Loucy (cell line): Measurements from ENCODE around the gene FOXJ3.

ENCODE experiments used
- H2AFZ ChIP-seq: fragments of 200-600 bp; sonication (generic); 2 replicates; pipeline ENCODE4 v1.6.0; 2016; ENCODE audit warnings: antibody characterized with exemption, mild to moderate bottlenecking, low read length, moderate library complexity
- H3F3A ChIP-seq: fragments of 200-600 bp; 2 replicates; pipeline ENCODE4 v1.6.0; 2016; ENCODE audit warnings: antibody characterized with exemption, low read depth, mild to moderate bottlenecking
- H3K27me3 ChIP-seq: fragments of 200-600 bp; sonication (generic); 2 replicates; pipeline ENCODE4 v1.6.1; 2014; ENCODE audit warnings: low read length, mild to moderate bottlenecking; ENCODE audit not compliant: insufficient read depth, poor library complexity, severe bottlenecking
- H3K36me3 ChIP-seq: fragments of 200-600 bp; sonication (generic); 2 replicates; pipeline ENCODE4 v1.6.1; 2016; ENCODE audit warnings: low read length; ENCODE audit not compliant: insufficient read depth
- H3K4me1 ChIP-seq: fragments of 200-600 bp; sonication (generic); 2 replicates; pipeline ENCODE4 v1.5.1; 2014; ENCODE audit warnings: low read length, mild to moderate bottlenecking; ENCODE audit not compliant: insufficient read depth, poor library complexity, severe bottlenecking
- H3K4me2 ChIP-seq: fragments of 200-600 bp; sonication (generic); 2 replicates; pipeline ENCODE4 v1.6.0; 2014; ENCODE audit warnings: antibody characterized with exemption, low read length, low read depth, mild to moderate bottlenecking; ENCODE audit not compliant: poor library complexity, severe bottlenecking
- H3K4me3 ChIP-seq: fragments of 200-600 bp; sonication (generic); 2 replicates; pipeline ENCODE4 v1.5.1; 2014; ENCODE audit warnings: low read length, mild to moderate bottlenecking, mixed read lengths; ENCODE audit not compliant: poor library complexity, severe bottlenecking
- H3K79me2 ChIP-seq: fragments of 200-600 bp; sonication (generic); 2 replicates; pipeline ENCODE4 v1.6.1; 2014; ENCODE audit warnings: low read length; ENCODE audit not compliant: insufficient read depth
- H3K9ac ChIP-seq: fragments of 200-600 bp; sonication (generic); 2 replicates; pipeline ENCODE4 v1.6.0; 2014; ENCODE audit warnings: mild to moderate bottlenecking, low read depth, low read length, moderate library complexity; ENCODE audit not compliant: poor library complexity, severe bottlenecking
- H3K9me2 ChIP-seq: fragments of 200-600 bp; sonication (generic); replicated peaks from 2 replicates; pipeline ENCODE4 v1.6.1; 2016; ENCODE audit warnings: low read depth, low read length, mixed read lengths
- H3K9me3 ChIP-seq: fragments of 200-600 bp; sonication (generic); 2 replicates; pipeline ENCODE4 v1.6.1; 2014; ENCODE audit warnings: mild to moderate bottlenecking, antibody characterized with exemption, low read length, low read depth; ENCODE audit not compliant: insufficient read depth
- H4K20me1 ChIP-seq: fragments of 200-600 bp; sonication (generic); 2 replicates; pipeline ENCODE4 v1.6.0; 2014; ENCODE audit warnings: antibody characterized with exemption, low read length, mild to moderate bottlenecking; ENCODE audit not compliant: insufficient read depth, poor library complexity, severe bottlenecking
- EZH2phosphoT487 ChIP-seq: fragments of 200-600 bp; IDR thresholded peaks from 2 replicates; pipeline ENCODE4 v1.6.1; 2018; ENCODE audit warnings: antibody characterized with exemption, mild to moderate bottlenecking, moderate library complexity, borderline replicate concordance
- TF ChIP-seq, protein P1 (sequence below): fragments of 200-600 bp; sonication (generic); conservative IDR thresholded peaks from 2 replicates; pipeline ENCODE4 v1.5.1; 2014; ENCODE audit warnings: mild to moderate bottlenecking, antibody characterized with exemption, low read length

Gene FOXJ3

DNA sequence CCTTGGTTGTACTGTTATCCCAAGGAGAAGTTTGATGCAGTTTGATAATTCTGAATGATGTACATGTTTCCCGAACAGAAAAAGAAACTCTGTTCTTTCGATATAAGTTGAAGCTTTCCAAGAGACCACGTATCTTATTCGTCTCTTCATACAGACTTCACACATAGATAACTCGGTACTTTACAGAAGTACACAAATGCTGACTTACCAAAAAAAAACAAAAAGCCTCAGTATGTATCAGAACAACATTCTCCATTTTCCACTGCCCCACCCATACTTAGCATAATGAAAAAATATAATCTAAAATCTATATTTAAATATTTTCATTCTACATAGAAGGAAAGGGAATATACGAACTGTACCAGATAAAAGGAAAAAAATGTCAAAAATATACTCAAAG is 2.2 kb downstream of the FOXJ3 start:
- TF ChIP-seq, protein P1, sequence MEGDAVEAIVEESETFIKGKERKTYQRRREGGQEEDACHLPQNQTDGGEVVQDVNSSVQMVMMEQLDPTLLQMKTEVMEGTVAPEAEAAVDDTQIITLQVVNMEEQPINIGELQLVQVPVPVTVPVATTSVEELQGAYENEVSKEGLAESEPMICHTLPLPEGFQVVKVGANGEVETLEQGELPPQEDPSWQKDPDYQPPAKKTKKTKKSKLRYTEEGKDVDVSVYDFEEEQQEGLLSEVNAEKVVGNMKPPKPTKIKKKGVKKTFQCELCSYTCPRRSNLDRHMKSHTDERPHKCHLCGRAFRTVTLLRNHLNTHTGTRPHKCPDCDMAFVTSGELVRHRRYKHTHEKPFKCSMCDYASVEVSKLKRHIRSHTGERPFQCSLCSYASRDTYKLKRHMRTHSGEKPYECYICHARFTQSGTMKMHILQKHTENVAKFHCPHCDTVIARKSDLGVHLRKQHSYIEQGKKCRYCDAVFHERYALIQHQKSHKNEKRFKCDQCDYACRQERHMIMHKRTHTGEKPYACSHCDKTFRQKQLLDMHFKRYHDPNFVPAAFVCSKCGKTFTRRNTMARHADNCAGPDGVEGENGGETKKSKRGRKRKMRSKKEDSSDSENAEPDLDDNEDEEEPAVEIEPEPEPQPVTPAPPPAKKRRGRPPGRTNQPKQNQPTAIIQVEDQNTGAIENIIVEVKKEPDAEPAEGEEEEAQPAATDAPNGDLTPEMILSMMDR, result no peak
- TF ChIP-seq EZH2phosphoT487, result no peak
- H3K27me3 ChIP-seq, result no peaks in the 10 kb centered on the region
- H2AFZ ChIP-seq, result no peak overlapping the region
- H3K4me3 ChIP-seq, result peak overlapping the region; percentile 85
- H3K9me2 ChIP-seq, result no peaks in the 10 kb centered on the region
- peak overlapping the region; percentile 96 for H3K4me2 ChIP-seq
- H3K9me3 ChIP-seq, result no peaks in the 10 kb centered on the region
- H4K20me1 ChIP-seq, result peaks cover 68% of the 10 kb centered on the region
- H3K79me2 ChIP-seq, result peaks cover 83% of the 10 kb centered on the region
- H3K4me1 ChIP-seq, result peaks cover 58% of the 10 kb centered on the region
- no peaks in the 10 kb centered on the region for H3F3A ChIP-seq
- no peaks in the 10 kb centered on the region for H3K36me3 ChIP-seq
- H3K9ac ChIP-seq, result peak overlapping the region; percentile 89

DNA sequence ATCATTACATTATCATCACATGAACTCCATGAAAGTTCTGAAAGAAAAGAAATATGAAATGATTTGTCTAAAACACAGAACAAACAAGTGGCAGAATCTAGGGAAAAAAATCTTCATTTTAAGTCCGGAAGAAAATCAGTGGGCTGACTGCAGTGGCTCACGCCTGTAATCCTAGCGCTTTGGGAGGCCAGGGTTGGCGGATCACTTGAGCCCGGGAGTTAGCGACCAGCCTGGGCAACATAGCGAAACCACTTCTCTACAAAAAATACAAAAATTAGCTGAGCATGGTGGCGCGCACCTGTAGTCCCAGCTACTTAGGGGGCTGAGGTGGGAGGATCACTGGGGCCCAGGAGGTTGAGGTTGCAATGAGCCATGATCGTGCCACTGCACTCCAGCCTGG is 4.8 kb downstream of the FOXJ3 start:
- Histone ChIP-seq H3K4me3 (peak overlapping the region; percentile 43), H3K4me1 (peaks cover 67% of the 10 kb centered on the region), H3K4me2 (peak overlapping the region; percentile 96), H3K36me3 (no peaks in the 10 kb centered on the region), H2AFZ (no peak overlapping the region), H4K20me1 (peaks cover 93% of the 10 kb centered on the region), H3K9me3 (no peaks in the 10 kb centered on the region), H3K9ac (no peak overlapping the region), H3F3A (no peaks in the 10 kb centered on the region), H3K79me2 (peaks cover 97% of the 10 kb centered on the region), H3K27me3 (no peaks in the 10 kb centered on the region), H3K9me2 (no peaks in the 10 kb centered on the region)
- TF ChIP-seq, protein P1, result no peak
- TF ChIP-seq EZH2phosphoT487, result no peak

DNA sequence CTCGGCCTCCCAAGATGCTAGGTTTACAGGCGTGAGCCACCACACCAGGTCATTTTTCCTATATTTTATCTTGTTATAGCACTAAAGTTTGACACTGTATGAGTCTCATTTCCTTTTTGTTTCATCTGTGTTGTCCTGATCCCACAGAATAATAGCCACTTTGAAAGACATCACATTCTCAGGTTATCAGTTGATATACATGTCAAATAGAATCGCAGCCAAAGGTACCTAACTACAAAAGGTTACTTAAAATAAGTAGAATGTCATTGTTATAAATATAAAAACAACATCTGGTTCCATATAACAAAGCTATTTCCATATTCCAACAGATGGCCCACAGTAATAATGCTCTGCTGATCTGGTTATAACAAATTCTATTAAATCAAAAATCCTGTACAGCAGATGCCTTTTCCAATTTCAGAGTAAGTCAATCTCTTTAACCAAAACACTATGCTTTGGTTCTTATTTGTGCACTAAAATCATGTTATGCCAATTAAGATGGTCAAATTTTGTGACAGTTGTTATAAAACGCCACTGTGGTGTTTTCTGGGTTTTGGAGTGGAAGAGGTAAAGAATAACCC is 6.0 kb downstream of the FOXJ3 start:
- Histone ChIP-seq H2AFZ (no peak overlapping the region), H3K27me3 (no peaks in the 10 kb centered on the region), H3K36me3 (no peaks in the 10 kb centered on the region), H3K9me3 (no peaks in the 10 kb centered on the region), H4K20me1 (peaks cover 90% of the 10 kb centered on the region), H3K9me2 (no peaks in the 10 kb centered on the region), H3K4me3 (peak overlapping the region; percentile 29), H3F3A (no peaks in the 10 kb centered on the region), H3K9ac (peak overlapping the region; percentile 38), H3K4me2 (peak overlapping the region; percentile 63), H3K79me2 (peaks cover 97% of the 10 kb centered on the region), H3K4me1 (peaks cover 67% of the 10 kb centered on the region)
- TF ChIP-seq, protein P1, result no peak
- no peak for TF ChIP-seq EZH2phosphoT487
